ENCODE measurements around the gene IQGAP3.

IQGAP3 gene

GRCh38 chr1:156494309-156494895, 78.0 kb downstream of the IQGAP3 start:
- H3K4me3 ChIP-seq (ENCODE audit: low read depth, low read length): no peak overlapping the region
- in situ Hi-C loops (cut with HindIII; ENCODE audit: low pct_ligation_motif_present, low sequenced_read_pairs): no loop called here
- peaks cover 5% of the 10 kb centered on the region for H3K36me3 ChIP-seq (replicated peaks)
- no peaks in the 10 kb centered on the region for H3K27me3 ChIP-seq (replicated peaks)
- H3K27ac ChIP-seq: no peak overlapping the region
- DNase-seq: no peak
- TF ChIP-seq CTCF (IDR thresholded peaks at IDR 0.05; ENCODE audit: low read depth, low read length, missing control alignments): no peak

DNA sequence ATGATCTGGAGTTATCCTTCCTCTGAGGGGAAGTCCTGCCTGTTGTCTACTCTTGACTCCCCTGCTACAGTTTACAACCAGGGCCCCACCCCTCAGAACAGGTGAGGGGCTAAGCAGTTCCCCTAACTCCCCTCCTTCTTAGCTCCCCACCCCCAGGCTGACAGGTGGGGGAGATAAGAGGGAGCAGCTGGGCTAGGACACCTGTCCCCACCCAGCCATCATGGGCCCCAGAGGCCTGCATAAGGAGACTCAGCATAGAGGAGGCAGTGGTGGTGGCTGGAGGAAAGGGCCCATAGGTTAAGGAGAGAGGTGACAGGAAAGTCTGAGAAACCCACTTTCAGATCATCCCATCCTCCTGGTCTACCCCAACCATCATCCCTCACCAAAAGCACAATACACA, 78.6 kb downstream of the IQGAP3 start:
- no peaks in the 10 kb centered on the region for H3K27me3 ChIP-seq (replicated peaks)
- H3K27ac ChIP-seq: no peak overlapping the region
- DNase-seq: no peak
- in situ Hi-C loops (cut with HindIII; ENCODE audit: low pct_ligation_motif_present, low sequenced_read_pairs): no loop called here
- H3K4me3 ChIP-seq (ENCODE audit: low read depth, low read length): no peak overlapping the region
- TF ChIP-seq CTCF (IDR thresholded peaks at IDR 0.05; ENCODE audit: low read depth, low read length, missing control alignments): no peak
- peaks cover 5% of the 10 kb centered on the region for H3K36me3 ChIP-seq (replicated peaks)

DNA sequence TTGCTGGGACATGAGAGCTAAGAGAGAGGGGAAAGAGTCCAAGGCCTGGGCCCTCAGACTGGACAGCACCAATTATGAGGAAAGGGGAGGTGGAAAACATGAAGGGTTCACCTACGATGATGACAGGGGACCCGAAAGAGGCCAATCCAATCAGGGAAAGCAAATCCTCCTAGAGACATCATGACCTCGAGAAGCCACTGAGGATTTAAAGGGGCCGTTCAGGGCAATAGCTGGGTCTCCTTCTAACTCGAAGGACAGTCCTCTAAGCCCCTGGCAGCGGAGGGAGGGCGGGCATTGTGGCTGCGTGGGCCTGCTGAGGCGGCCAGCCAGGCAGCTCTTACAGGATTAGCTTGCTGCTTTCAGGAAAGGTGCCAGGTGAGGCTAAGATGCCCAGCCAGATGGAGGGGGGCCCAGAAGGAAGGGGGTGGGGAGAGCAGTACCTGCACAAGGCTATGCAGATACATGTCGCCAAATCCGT, 79.2 kb downstream of the IQGAP3 start:
- Histone ChIP-seq H3K4me3 (ENCODE audit: low read depth, low read length) (no peak overlapping the region), H3K36me3 (replicated peaks) (peaks cover 5% of the 10 kb centered on the region), H3K27ac (no peak overlapping the region), H3K27me3 (replicated peaks) (no peaks in the 10 kb centered on the region)
- in situ Hi-C loops (cut with HindIII; ENCODE audit: low pct_ligation_motif_present, low sequenced_read_pairs): no loop called here
- no peak for TF ChIP-seq CTCF (IDR thresholded peaks at IDR 0.05; ENCODE audit: low read depth, low read length, missing control alignments)
- DNase-seq: no peak

DNA sequence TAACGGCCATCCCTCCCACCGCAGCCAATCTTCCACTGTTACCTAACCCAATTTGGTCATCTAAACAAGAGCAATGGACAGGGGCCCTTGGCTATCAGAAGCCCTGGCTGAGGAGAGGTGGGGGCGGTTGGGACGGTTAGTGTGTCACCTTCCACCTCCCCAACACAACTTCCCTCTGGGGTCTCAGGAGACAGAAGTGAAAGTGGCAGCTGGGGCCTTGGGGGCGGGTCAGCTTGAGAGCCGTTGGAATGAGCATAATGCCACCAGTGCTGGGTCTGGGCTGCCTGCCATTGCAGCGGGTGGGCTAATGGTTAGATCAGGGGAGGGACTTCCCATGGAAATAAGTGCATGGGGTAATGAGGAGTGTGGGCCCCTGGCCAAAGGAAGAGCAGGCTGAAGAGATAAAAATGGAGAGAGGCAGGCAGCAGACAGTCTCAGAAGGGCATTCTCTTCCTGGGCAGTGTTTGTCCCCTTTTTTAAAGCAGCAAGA, 79.7 kb downstream of the IQGAP3 start:
- DNase-seq: no peak
- Histone ChIP-seq H3K4me3 (ENCODE audit: low read depth, low read length) (no peak overlapping the region), H3K27ac (no peak overlapping the region), H3K36me3 (replicated peaks) (peaks cover 5% of the 10 kb centered on the region), H3K27me3 (replicated peaks) (no peaks in the 10 kb centered on the region)
- in situ Hi-C loops (cut with HindIII; ENCODE audit: low pct_ligation_motif_present, low sequenced_read_pairs): no loop called here
- TF ChIP-seq CTCF (IDR thresholded peaks at IDR 0.05; ENCODE audit: low read depth, low read length, missing control alignments): no peak

GRCh38 chr1:156492013-156492590, 80.3 kb downstream of the IQGAP3 start:
- peaks cover 5% of the 10 kb centered on the region for H3K36me3 ChIP-seq (replicated peaks)
- DNase-seq: no peak
- H3K27ac ChIP-seq: no peak overlapping the region
- in situ Hi-C loops (cut with HindIII; ENCODE audit: low pct_ligation_motif_present, low sequenced_read_pairs): no loop called here
- H3K4me3 ChIP-seq (ENCODE audit: low read depth, low read length): no peak overlapping the region
- no peaks in the 10 kb centered on the region for H3K27me3 ChIP-seq (replicated peaks)
- TF ChIP-seq CTCF (IDR thresholded peaks at IDR 0.05; ENCODE audit: low read depth, low read length, missing control alignments): no peak

All from brain microvascular endothelial cell (primary cell).